Neural cell (in vitro differentiated cells): Measurements from ENCODE around the gene OTUD5. TPM values are rescaled to one million over a fixed set of nuclear protein-coding genes. Genes with fewer than 3 reads are reported as not detected.

Experiments used
- H2AFZ ChIP-seq: fragments of 200-600, 300-800 bp; sonication (generic), shearing (Covaris generic); 2 replicates; pipeline ENCODE4 v1.6.0; 2014; ENCODE audit warnings: low read depth, mild to moderate bottlenecking, antibody characterized with exemption, low read length, moderate library complexity
- H3F3A ChIP-seq: fragments of 200-600 bp; shearing (Covaris generic); 2 replicates; pipeline ENCODE4 v1.6.1; 2016; ENCODE audit warnings: mild to moderate bottlenecking, moderate library complexity, mixed read lengths, antibody characterized with exemption, low read length; ENCODE audit not compliant: insufficient read depth, poor library complexity, severe bottlenecking
- H3K27ac ChIP-seq: fragments of 200-600, 300-800 bp; sonication (generic), shearing (Covaris generic); 2 replicates; pipeline ENCODE4 v1.5.1; 2014; ENCODE audit warnings: mild to moderate bottlenecking, low read length, moderate library complexity
- H3K27me3 ChIP-seq: fragments of 300-800, 200-600 bp; sonication (generic), shearing (Covaris generic); 2 replicates; pipeline ENCODE4 v1.6.0; 2014; ENCODE audit warnings: mild to moderate bottlenecking, low read depth, low read length, moderate library complexity; ENCODE audit not compliant: insufficient read depth
- H3K36me3 ChIP-seq: fragments of 300-800, 200-600 bp; sonication (generic), shearing (Covaris generic); 2 replicates; pipeline ENCODE4 v1.5.1; 2014; ENCODE audit warnings: mild to moderate bottlenecking, antibody characterized with exemption, low read length, moderate library complexity; ENCODE audit not compliant: insufficient read depth
- H3K4me2 ChIP-seq: fragments of 300-800, 200-600 bp; sonication (generic), shearing (Covaris generic); 2 replicates; pipeline ENCODE4 v1.6.0; 2014; ENCODE audit warnings: mild to moderate bottlenecking, low read length
- H3K4me3 ChIP-seq: fragments of 300-800, 200-600 bp; sonication (generic), shearing (Covaris generic); 2 replicates; pipeline ENCODE4 v1.5.1; 2014; ENCODE audit warnings: mild to moderate bottlenecking, low read length, moderate library complexity
- H3K79me2 ChIP-seq: fragments of 200-600 bp; shearing (Covaris generic); replicated peaks from 2 replicates; pipeline ENCODE4 v1.6.0; 2014; ENCODE audit warnings: mild to moderate bottlenecking, low read length, moderate library complexity; ENCODE audit not compliant: insufficient read depth
- H3K9ac ChIP-seq: fragments of 300-800, 200-600 bp; sonication (generic), shearing (Covaris generic); 2 replicates; pipeline ENCODE4 v1.6.1; 2016; ENCODE audit warnings: mild to moderate bottlenecking, low read length, mixed read lengths
- H3K9me2 ChIP-seq: fragments of 200-600 bp; shearing (Covaris generic); 2 replicates; pipeline ENCODE4 v1.6.1; 2016; ENCODE audit warnings: mild to moderate bottlenecking, low read length, mixed read lengths; ENCODE audit not compliant: insufficient read depth
- H3K9me3 ChIP-seq: fragments of 200-600, 300-800 bp; sonication (generic), shearing (Covaris generic); 2 replicates; pipeline ENCODE4 v1.6.1; 2016; ENCODE audit warnings: mild to moderate bottlenecking, mixed run types, low read length, moderate library complexity, mixed read lengths
- H4K20me1 ChIP-seq: fragments of 200-600 bp; shearing (Covaris generic); 2 replicates; pipeline ENCODE4 v1.6.1; 2016; ENCODE audit warnings: mild to moderate bottlenecking, mixed run types; ENCODE audit not compliant: insufficient read depth
- CTCF ChIP-seq: fragments of 450-650 bp; IDR thresholded peaks from 2 replicates; pipeline ENCODE4 v1.5.1; 2014; ENCODE audit warnings: antibody characterized with exemption, mild to moderate bottlenecking, moderate library complexity; ENCODE audit not compliant: poor library complexity, severe bottlenecking
- EP300 ChIP-seq: fragments of 450-650 bp; conservative IDR thresholded peaks from 2 replicates; pipeline ENCODE4 v1.6.1; 2014; ENCODE audit warnings: antibody characterized with exemption, mild to moderate bottlenecking, moderate library complexity; ENCODE audit not compliant: poor library complexity, severe bottlenecking
- EZH2 ChIP-seq: fragments of 200-600, 300-800 bp; shearing (Covaris generic), sonication (generic); IDR thresholded peaks from 2 replicates; pipeline ENCODE4 v1.6.1; 2014; ENCODE audit warnings: antibody characterized with exemption, low read length, borderline replicate concordance, mild to moderate bottlenecking; ENCODE audit not compliant: insufficient read depth, poor library complexity, severe bottlenecking
- MXI1 ChIP-seq: fragments of 450-650 bp; conservative IDR thresholded peaks from 2 replicates; pipeline ENCODE4 v1.6.1; 2014; ENCODE audit warnings: antibody characterized with exemption, mild to moderate bottlenecking; ENCODE audit not compliant: poor library complexity, severe bottlenecking
- POLR2AphosphoS5 ChIP-seq: IDR thresholded peaks from 2 replicates; pipeline ENCODE4 v1.6.1; 2012
- RAD21 ChIP-seq: fragments of 450-650 bp; conservative IDR thresholded peaks from 2 replicates; pipeline ENCODE4 v1.6.1; 2014; ENCODE audit warnings: antibody characterized with exemption, mild to moderate bottlenecking, moderate library complexity
- REST ChIP-seq: IDR thresholded peaks from 2 replicates; pipeline ENCODE4 v1.6.1; 2012; ENCODE audit warnings: borderline replicate concordance
- SMC3 ChIP-seq: fragments of 450-650 bp; conservative IDR thresholded peaks from 2 replicates; pipeline ENCODE4 v1.6.1; 2014; ENCODE audit warnings: antibody characterized with exemption, mild to moderate bottlenecking, moderate library complexity; ENCODE audit not compliant: poor library complexity
- TAF1 ChIP-seq: IDR thresholded peaks from 2 replicates; pipeline ENCODE4 v1.6.1; 2012; ENCODE audit warnings: low read depth
- polyA plus RNA-seq: library from polyadenylated mRNA; depleted of rRNA; stranded (reverse); fragments of >200 nt; gene quantifications from 2 replicates; pipeline ENCODE4 v1.2.3, GENCODE V29; 2014

The OTUD5 gene
- polyA plus RNA-seq, 1 donor from 2014 or later, result 34.3 TPM

- Histone ChIP-seq H3K79me2 (no peaks in the 10 kb centered on the region), H3K9ac (no peak overlapping the region), H3K9me2 (no peaks in the 10 kb centered on the region), H3K4me3 (no peak overlapping the region), H4K20me1 (no peaks in the 10 kb centered on the region), H3K27me3 (no peaks in the 10 kb centered on the region), H3K27ac (no peak overlapping the region), H3K36me3 (no peaks in the 10 kb centered on the region), H3F3A (no peaks in the 10 kb centered on the region), H3K9me3 (no peaks in the 10 kb centered on the region), H3K4me2 (no peak overlapping the region), H2AFZ (no peak overlapping the region)
- TF ChIP-seq CTCF, result no peak
- TF ChIP-seq REST, result no peak
- no peak for TF ChIP-seq SMC3
- no peak for TF ChIP-seq RAD21
- TF ChIP-seq EZH2, result no peak
- TF ChIP-seq POLR2AphosphoS5, result no peak
- TF ChIP-seq TAF1, result no peak
- no peak for TF ChIP-seq EP300
- no peak for TF ChIP-seq MXI1
Measured at GRCh38 chrX:48927123-48927522, 30.3 kb downstream of the OTUD5 start.

GRCh38 chrX:48924270-48924669 is 33.1 kb downstream of the OTUD5 start:
- Histone ChIP-seq H3K9me3 (no peaks in the 10 kb centered on the region), H3K9ac (no peak overlapping the region), H3K4me2 (no peak overlapping the region), H3K4me3 (no peak overlapping the region), H3K27ac (no peak overlapping the region), H3K79me2 (no peaks in the 10 kb centered on the region), H3F3A (no peaks in the 10 kb centered on the region), H3K9me2 (no peaks in the 10 kb centered on the region), H3K27me3 (no peaks in the 10 kb centered on the region), H4K20me1 (no peaks in the 10 kb centered on the region), H3K36me3 (no peaks in the 10 kb centered on the region), H2AFZ (no peak overlapping the region)
- TF ChIP-seq CTCF (no peak), POLR2AphosphoS5 (no peak), EP300 (no peak), SMC3 (no peak), TAF1 (no peak), EZH2 (no peak), MXI1 (no peak), REST (no peak)
